Measurements from ENCODE around the gene ITPKC.

ITPKC gene

GRCh38 chr19:40690050-40690692, 26.7 kb upstream of the ITPKC start, which contains the start of gene NUMBL:
Gene NUMBL, minus strand, starts transcription at chr19:40690651. Its CDS starts 168 bp downstream, at chr19:40690483.
- 1% methylated on average over 19 to 36 of the region's 50 CpGs for WGBS, 2 experiments (ENCODE audit: insufficient coverage in 2 of 2)
- H3K27ac ChIP-seq (ENCODE audit: low read depth, low read length, severe bottlenecking) = peak within 1 kb of the TSS; percentile 92

DNA sequence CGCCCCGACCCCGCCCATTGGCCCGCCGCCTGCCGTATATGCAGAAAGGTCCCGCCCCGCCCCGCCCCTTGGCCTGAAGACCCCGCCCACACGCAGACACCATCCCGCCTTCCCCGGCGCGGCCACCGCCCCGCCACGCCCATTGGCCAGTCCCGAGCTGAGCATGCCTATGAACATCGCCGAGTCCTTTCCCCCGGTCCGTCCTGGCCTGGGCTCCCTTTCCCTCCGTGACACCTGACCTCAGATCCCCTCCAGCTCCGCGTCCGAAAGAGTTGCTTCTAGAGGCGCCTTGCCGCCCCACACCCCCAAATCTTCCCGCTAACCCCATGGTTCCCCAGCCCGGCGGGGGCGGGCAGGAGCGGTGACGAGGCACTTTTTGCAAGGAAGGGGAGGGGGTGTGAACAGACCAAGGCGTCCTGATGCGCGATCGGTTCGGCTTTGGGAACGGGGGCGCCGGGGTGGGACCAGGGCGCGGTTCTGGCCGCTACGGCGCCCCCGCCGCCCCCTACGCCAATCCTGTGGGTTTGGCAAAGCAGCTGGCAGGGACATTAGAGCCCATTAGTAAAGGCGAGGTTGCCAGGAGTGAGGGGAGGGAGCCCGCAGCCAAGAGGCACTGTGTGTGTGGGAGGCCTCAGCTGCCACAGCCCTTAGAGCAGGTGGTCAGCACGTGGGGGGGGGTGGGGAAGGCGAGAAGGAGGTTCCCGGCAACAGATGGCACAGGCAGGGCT, 26.1 kb upstream of the ITPKC start:
- H3K9me3 ChIP-seq (ENCODE audit: control insufficient read depth, low read length) = no peaks in the 10 kb centered on the region
- peak overlapping the region; percentile 72 for H3K4me3 ChIP-seq (ENCODE audit: extremely low read depth, insufficient read depth, low read length, poor library complexity, severe bottlenecking)
- peaks cover 34% of the 10 kb centered on the region for H3K36me3 ChIP-seq (ENCODE audit: control insufficient read depth, insufficient read depth, low read length)
- H3K27ac ChIP-seq (ENCODE audit: low read depth, low read length, severe bottlenecking) = peak overlapping the region; percentile 92
- peaks cover 3% of the 10 kb centered on the region for H3K4me1 ChIP-seq (ENCODE audit: control insufficient read depth, insufficient read depth, low read length, poor library complexity, severe bottlenecking)
- 2% methylated on average over 16 to 28 of the region's 56 CpGs for WGBS, 2 experiments (ENCODE audit: insufficient coverage in 2 of 2)

More at GRCh38 chr19:40690050-40690692, 26.7 kb upstream of the ITPKC start, which contains the start of gene NUMBL:
- H3K9me3 ChIP-seq (ENCODE audit: control insufficient read depth, low read length) = no peaks in the 10 kb centered on the region
- H3K4me1 ChIP-seq (ENCODE audit: control insufficient read depth, insufficient read depth, low read length, poor library complexity, severe bottlenecking) = peaks cover 3% of the 10 kb centered on the region
- H3K36me3 ChIP-seq (ENCODE audit: control insufficient read depth, insufficient read depth, low read length) = peaks cover 34% of the 10 kb centered on the region
- H3K4me3 ChIP-seq (ENCODE audit: extremely low read depth, insufficient read depth, low read length, poor library complexity, severe bottlenecking) = peak within 1 kb of the TSS; percentile 72

DNA sequence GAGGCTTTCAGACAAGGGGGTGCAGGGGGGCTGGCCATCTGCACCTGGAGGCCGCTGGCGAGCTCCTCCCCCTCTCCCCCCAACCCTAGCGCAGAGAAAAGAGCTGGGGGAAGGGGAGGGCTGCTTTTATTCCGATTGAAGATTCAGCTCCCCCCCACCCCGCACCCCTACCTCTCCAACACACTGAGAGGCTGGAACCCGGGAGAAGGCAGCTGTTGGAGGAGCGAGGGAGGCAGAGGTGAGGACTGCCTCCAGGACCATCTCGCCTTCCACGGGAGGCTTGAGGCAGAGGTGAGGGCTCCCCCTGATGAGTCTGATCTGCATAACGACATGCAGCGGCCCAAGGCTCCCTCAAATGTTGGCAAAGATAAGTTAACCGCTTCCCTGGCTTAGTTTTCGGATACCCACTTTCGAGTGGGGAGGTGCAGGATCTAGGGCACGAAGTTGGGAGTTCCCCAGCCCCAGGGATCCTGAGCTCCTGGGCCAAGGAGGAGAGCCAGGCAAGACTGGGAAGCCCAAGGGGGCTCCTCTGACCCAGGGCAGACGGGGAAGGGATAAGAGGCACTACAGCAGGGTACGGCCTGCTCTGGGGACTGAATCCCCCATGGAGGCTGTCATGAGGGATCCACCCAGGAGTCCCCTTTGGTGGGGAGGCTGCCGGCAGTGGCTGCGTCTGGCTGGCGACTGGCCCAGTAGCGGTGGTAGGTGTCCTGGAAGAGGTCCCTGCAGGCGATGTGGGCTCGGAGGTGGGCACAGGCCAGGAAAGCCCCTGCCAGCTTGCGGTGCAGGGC, 25.3 kb upstream of the ITPKC start:
- H3K27ac ChIP-seq (ENCODE audit: low read depth, low read length, severe bottlenecking) = peak overlapping the region; percentile 92
- H3K36me3 ChIP-seq (ENCODE audit: control insufficient read depth, insufficient read depth, low read length) = peaks cover 33% of the 10 kb centered on the region

DNA sequence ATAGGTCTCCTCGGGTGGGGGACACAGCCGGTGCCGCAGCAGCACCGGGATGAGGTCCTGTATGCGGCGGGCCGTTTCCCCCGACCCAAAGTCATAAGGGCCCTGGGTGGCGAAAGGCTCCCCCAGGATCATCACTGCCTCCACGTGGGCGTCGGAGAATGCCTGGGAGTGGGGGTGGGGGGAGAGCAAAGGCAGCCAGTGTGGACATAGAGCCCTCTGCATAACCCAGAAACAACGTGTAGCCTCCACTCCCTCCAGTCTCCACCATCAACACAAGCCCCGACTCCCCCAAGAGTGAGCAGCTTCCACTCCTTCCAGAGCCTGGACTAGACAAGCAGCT, 24.7 kb upstream of the ITPKC start:
- no peak overlapping the region for H3K27ac ChIP-seq (ENCODE audit: low read depth, low read length, severe bottlenecking)
- peaks cover 3% of the 10 kb centered on the region for H3K4me1 ChIP-seq (ENCODE audit: control insufficient read depth, insufficient read depth, low read length, poor library complexity, severe bottlenecking)
- peaks cover 36% of the 10 kb centered on the region for H3K36me3 ChIP-seq (ENCODE audit: control insufficient read depth, insufficient read depth, low read length)
- WGBS, 2 experiments (ENCODE audit: insufficient coverage in 2 of 2) = 92 to 98% methylated on average over 8 to 10 of the region's 14 CpGs
- no peaks in the 10 kb centered on the region for H3K9me3 ChIP-seq (ENCODE audit: control insufficient read depth, low read length)
- H3K4me3 ChIP-seq (ENCODE audit: extremely low read depth, insufficient read depth, low read length, poor library complexity, severe bottlenecking) = no peak overlapping the region

More for the DNA sequence above, 25.3 kb upstream of the ITPKC start:
- WGBS, 2 experiments (ENCODE audit: insufficient coverage in 2 of 2) = 85 to 87% methylated on average over 17 to 18 of the region's 24 CpGs
- Histone ChIP-seq H3K9me3 (ENCODE audit: control insufficient read depth, low read length) (no peaks in the 10 kb centered on the region), H3K4me1 (ENCODE audit: control insufficient read depth, insufficient read depth, low read length, poor library complexity, severe bottlenecking) (peaks cover 3% of the 10 kb centered on the region), H3K4me3 (ENCODE audit: extremely low read depth, insufficient read depth, low read length, poor library complexity, severe bottlenecking) (no peak overlapping the region)

- Histone ChIP-seq H3K36me3 (ENCODE audit: control insufficient read depth, insufficient read depth, low read length) (peaks cover 36% of the 10 kb centered on the region), H3K9me3 (ENCODE audit: control insufficient read depth, low read length) (no peaks in the 10 kb centered on the region), H3K4me1 (ENCODE audit: control insufficient read depth, insufficient read depth, low read length, poor library complexity, severe bottlenecking) (peaks cover 3% of the 10 kb centered on the region), H3K27ac (ENCODE audit: low read depth, low read length, severe bottlenecking) (no peak overlapping the region), H3K4me3 (ENCODE audit: extremely low read depth, insufficient read depth, low read length, poor library complexity, severe bottlenecking) (no peak overlapping the region)
- 90 to 95% methylated on average over 5 to 9 of the region's 11 CpGs for WGBS, 2 experiments (ENCODE audit: insufficient coverage in 2 of 2)
Observed at GRCh38 chr19:40693150-40693788, 23.6 kb upstream of the ITPKC start.

DNA sequence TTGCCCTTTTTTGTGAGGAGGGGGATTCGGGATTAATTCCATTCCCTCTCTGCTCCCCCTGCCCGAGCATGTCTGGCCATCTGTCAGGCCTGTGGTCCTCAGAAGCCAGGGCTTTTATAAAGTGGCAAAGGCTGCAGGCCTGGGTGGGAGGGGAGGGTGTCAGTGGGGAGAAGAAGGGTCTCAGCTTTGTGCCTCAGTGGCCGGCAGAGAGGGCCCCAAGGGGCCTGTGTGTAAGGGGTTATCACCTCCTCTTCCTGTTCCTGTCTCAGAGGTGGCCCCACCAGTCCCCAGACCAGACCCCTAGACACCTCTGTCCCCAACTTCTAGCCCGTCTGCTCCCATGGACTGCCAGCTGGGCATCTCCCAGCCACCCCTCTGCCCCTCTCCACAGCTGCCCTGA, 23.0 kb upstream of the ITPKC start:
- WGBS, 2 experiments (ENCODE audit: insufficient coverage in 2 of 2) = 96 to 100% methylated on average over 1 to 2 of the region's 4 CpGs
- Histone ChIP-seq H3K9me3 (ENCODE audit: control insufficient read depth, low read length) (no peaks in the 10 kb centered on the region), H3K4me1 (ENCODE audit: control insufficient read depth, insufficient read depth, low read length, poor library complexity, severe bottlenecking) (peaks cover 3% of the 10 kb centered on the region), H3K27ac (ENCODE audit: low read depth, low read length, severe bottlenecking) (no peak overlapping the region), H3K4me3 (ENCODE audit: extremely low read depth, insufficient read depth, low read length, poor library complexity, severe bottlenecking) (no peak overlapping the region), H3K36me3 (ENCODE audit: control insufficient read depth, insufficient read depth, low read length) (peaks cover 41% of the 10 kb centered on the region)

GRCh38 chr19:40695881-40696280, 21.0 kb upstream of the ITPKC start:
- Histone ChIP-seq H3K4me1 (ENCODE audit: control insufficient read depth, insufficient read depth, low read length, poor library complexity, severe bottlenecking) (peaks cover 2% of the 10 kb centered on the region), H3K4me3 (ENCODE audit: extremely low read depth, insufficient read depth, low read length, poor library complexity, severe bottlenecking) (no peak overlapping the region), H3K27ac (ENCODE audit: low read depth, low read length, severe bottlenecking) (no peak overlapping the region), H3K9me3 (ENCODE audit: control insufficient read depth, low read length) (no peaks in the 10 kb centered on the region), H3K36me3 (ENCODE audit: control insufficient read depth, insufficient read depth, low read length) (peaks cover 55% of the 10 kb centered on the region)
- 92 to 100% methylated on average over 1 to 2 of the region's 5 CpGs for WGBS, 2 experiments (ENCODE audit: insufficient coverage in 2 of 2)

DNA sequence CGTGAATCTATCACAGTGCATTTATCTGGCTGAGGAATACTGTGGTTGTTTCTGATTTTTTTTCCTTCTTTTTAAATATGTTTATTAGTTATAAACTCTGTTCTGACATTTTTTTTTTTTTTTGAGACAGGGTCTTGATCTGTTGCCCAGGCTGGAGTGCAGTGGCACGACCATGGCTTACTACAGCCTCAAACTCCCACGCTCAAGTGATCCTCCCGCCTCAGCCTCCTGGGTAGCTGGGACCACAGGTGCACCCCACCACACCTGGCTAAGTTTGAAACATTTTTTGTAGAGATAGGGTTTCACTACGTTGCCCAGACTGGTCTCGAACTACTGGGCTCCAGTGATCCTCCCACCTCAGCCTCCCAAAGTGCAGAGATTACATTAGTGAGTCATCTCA, 19.9 kb upstream of the ITPKC start:
- WGBS, 2 experiments (ENCODE audit: insufficient coverage in 2 of 2) = 80 to 82% methylated on average over 1 to 5 of the region's 6 CpGs
- Histone ChIP-seq H3K4me1 (ENCODE audit: control insufficient read depth, insufficient read depth, low read length, poor library complexity, severe bottlenecking) (no peaks in the 10 kb centered on the region), H3K9me3 (ENCODE audit: control insufficient read depth, low read length) (no peaks in the 10 kb centered on the region), H3K36me3 (ENCODE audit: control insufficient read depth, insufficient read depth, low read length) (peaks cover 63% of the 10 kb centered on the region), H3K27ac (ENCODE audit: low read depth, low read length, severe bottlenecking) (no peak overlapping the region), H3K4me3 (ENCODE audit: extremely low read depth, insufficient read depth, low read length, poor library complexity, severe bottlenecking) (no peak overlapping the region)

GRCh38 chr19:40700083-40700482, 16.8 kb upstream of the ITPKC start:
- Histone ChIP-seq H3K36me3 (ENCODE audit: control insufficient read depth, insufficient read depth, low read length) (peaks cover 62% of the 10 kb centered on the region), H3K27ac (ENCODE audit: low read depth, low read length, severe bottlenecking) (no peak overlapping the region), H3K9me3 (ENCODE audit: control insufficient read depth, low read length) (no peaks in the 10 kb centered on the region), H3K4me1 (ENCODE audit: control insufficient read depth, insufficient read depth, low read length, poor library complexity, severe bottlenecking) (no peaks in the 10 kb centered on the region), H3K4me3 (ENCODE audit: extremely low read depth, insufficient read depth, low read length, poor library complexity, severe bottlenecking) (no peak overlapping the region)
- WGBS, 2 experiments (ENCODE audit: insufficient coverage in 2 of 2) = 90 to 100% methylated on average over 4 to 8 of the region's 9 CpGs

DNA sequence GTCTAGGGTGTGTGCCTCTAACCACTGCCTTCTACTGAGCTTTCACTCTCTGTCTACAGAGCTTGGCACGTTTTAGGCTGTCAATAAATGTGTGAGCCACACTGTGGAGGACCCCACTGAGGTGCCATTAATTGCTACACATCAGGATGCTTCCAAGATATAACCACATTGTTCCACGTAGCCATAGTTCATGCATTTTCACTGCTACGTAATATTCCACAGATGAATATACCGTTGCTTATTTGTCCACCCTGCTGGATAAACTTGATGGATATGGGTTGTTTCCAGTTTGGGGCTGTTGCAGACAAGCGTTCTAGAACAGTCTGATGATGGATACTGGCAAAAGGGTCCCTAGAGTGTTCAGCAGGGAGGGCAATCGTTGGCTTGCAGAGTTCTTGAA, 15.2 kb upstream of the ITPKC start:
- H3K36me3 ChIP-seq (ENCODE audit: control insufficient read depth, insufficient read depth, low read length) = peaks cover 60% of the 10 kb centered on the region
- 98 to 100% methylated on average over 4 to 5 of the region's 6 CpGs for WGBS, 2 experiments (ENCODE audit: insufficient coverage in 2 of 2)
- H3K9me3 ChIP-seq (ENCODE audit: control insufficient read depth, low read length) = no peaks in the 10 kb centered on the region
- H3K27ac ChIP-seq (ENCODE audit: low read depth, low read length, severe bottlenecking) = no peak overlapping the region
- no peaks in the 10 kb centered on the region for H3K4me1 ChIP-seq (ENCODE audit: control insufficient read depth, insufficient read depth, low read length, poor library complexity, severe bottlenecking)
- H3K4me3 ChIP-seq (ENCODE audit: extremely low read depth, insufficient read depth, low read length, poor library complexity, severe bottlenecking) = no peak overlapping the region
